PC-9 (cell line): ENCODE results near the gene NELL2.

ENCODE experiments used
- EZH2 ChIP-seq: fragments of 200-600 bp; sonication (generic); IDR thresholded peaks from 2 replicates; pipeline ENCODE4 v1.8.0; 2017; ENCODE audit warnings: antibody characterized with exemption, low read depth
- TF ChIP-seq, protein P1 (sequence below): fragments of 200-600 bp; sonication (generic); conservative IDR thresholded peaks from 2 replicates; pipeline ENCODE4 v1.6.1; 2017; ENCODE audit warnings: mixed run types, antibody characterized with exemption, mild to moderate bottlenecking, moderate library complexity

DNA sequence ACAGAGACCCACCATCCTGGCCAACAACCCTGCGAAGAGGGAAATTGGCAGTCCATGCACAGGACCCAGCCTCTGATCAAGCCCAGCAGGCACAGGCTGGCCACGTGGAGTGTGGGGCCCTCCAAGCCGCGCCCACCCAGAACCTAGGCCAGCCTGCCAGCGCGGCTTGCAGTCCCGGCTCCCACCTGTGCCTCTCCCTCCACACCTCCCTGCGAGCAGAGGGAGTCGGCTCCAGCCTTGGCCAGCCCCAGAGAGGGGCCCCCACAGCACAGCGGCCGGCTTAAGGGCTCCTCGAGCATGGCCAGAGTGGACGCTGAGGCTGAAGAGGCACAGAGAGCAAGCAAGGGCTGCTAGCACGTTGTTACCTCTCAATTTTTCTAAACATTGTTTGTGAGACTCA, 373.4 kb downstream of the NELL2 start:
- TF ChIP-seq, protein P1, sequence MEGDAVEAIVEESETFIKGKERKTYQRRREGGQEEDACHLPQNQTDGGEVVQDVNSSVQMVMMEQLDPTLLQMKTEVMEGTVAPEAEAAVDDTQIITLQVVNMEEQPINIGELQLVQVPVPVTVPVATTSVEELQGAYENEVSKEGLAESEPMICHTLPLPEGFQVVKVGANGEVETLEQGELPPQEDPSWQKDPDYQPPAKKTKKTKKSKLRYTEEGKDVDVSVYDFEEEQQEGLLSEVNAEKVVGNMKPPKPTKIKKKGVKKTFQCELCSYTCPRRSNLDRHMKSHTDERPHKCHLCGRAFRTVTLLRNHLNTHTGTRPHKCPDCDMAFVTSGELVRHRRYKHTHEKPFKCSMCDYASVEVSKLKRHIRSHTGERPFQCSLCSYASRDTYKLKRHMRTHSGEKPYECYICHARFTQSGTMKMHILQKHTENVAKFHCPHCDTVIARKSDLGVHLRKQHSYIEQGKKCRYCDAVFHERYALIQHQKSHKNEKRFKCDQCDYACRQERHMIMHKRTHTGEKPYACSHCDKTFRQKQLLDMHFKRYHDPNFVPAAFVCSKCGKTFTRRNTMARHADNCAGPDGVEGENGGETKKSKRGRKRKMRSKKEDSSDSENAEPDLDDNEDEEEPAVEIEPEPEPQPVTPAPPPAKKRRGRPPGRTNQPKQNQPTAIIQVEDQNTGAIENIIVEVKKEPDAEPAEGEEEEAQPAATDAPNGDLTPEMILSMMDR: no peak
- no peak for TF ChIP-seq EZH2
